Osteoblast (primary cell): Measurements from ENCODE around the gene ELSPBP1. TPM values are rescaled to one million over a fixed set of nuclear protein-coding genes. Genes with fewer than 3 reads are reported as not detected.

Experiments used
- DNase-seq: peaks from one replicate; pipeline ENCODE4 v3.0.0; 2011; ENCODE audit warnings: low spot score, mixed read lengths; ENCODE audit not compliant: insufficient read length; ENCODE audit errors: missing footprints
- H2AFZ ChIP-seq: 2 replicates; pipeline ENCODE4 v1.6.0; 2011; ENCODE audit warnings: mild to moderate bottlenecking, low read length
- H3K27ac ChIP-seq: 2 replicates; pipeline ENCODE4 v1.5.1; 2011; ENCODE audit warnings: mild to moderate bottlenecking, low read depth, low read length, moderate library complexity
- H3K27me3 ChIP-seq: 2 replicates; pipeline ENCODE4 v1.6.0; 2012; ENCODE audit warnings: mild to moderate bottlenecking, control low read depth, inconsistent platforms, low read length, moderate library complexity; ENCODE audit not compliant: insufficient read depth
- H3K36me3 ChIP-seq: 2 replicates; pipeline ENCODE4 v1.5.1; 2011; ENCODE audit warnings: mild to moderate bottlenecking, low read length, control low read depth, moderate library complexity; ENCODE audit not compliant: insufficient read depth
- H3K4me1 ChIP-seq: 2 replicates; pipeline ENCODE4 v1.5.1; 2011; ENCODE audit warnings: mild to moderate bottlenecking, low read length, control low read depth, moderate library complexity; ENCODE audit not compliant: insufficient read depth
- H3K4me2 ChIP-seq: 2 replicates; pipeline ENCODE4 v1.6.0; 2011; ENCODE audit warnings: mild to moderate bottlenecking, low read length; ENCODE audit not compliant: insufficient read depth
- H3K4me3 ChIP-seq: fragments of 200-600 bp; sonication (generic); 3 replicates; pipeline ENCODE4 v1.5.1; 2012; ENCODE audit warnings: mild to moderate bottlenecking, low read length, inconsistent platforms; ENCODE audit not compliant: insufficient read depth
- H3K79me2 ChIP-seq: 2 replicates; pipeline ENCODE4 v1.6.0; 2012; ENCODE audit warnings: mild to moderate bottlenecking, low read length, control low read depth, inconsistent platforms; ENCODE audit not compliant: insufficient read depth
- H3K9me3 ChIP-seq: 2 replicates; pipeline ENCODE4 v1.5.1; 2011; ENCODE audit warnings: low read depth, low read length, control low read depth
- H4K20me1 ChIP-seq: 2 replicates; pipeline ENCODE4 v1.6.0; 2012; ENCODE audit warnings: mild to moderate bottlenecking, low read length, control low read depth; ENCODE audit not compliant: insufficient read depth
- CTCF ChIP-seq: IDR thresholded peaks from 2 replicates; pipeline ENCODE4 v1.5.1; 2011; ENCODE audit warnings: mild to moderate bottlenecking, low read depth, low read length, moderate library complexity; ENCODE audit errors: extremely low read depth
- total RNA-seq: library from RNA; depleted of rRNA; stranded (reverse); fragments of >200 nt; gene quantifications from 2 replicates; pipeline ENCODE4 v1.2.3, GENCODE V29; 2012

The ELSPBP1 gene
- total RNA-seq, 1 donor = not detected

GRCh38 chr19:48020686-48021085, 26.3 kb downstream of the ELSPBP1 start:
- H3K27ac ChIP-seq = no peak overlapping the region
- H3K79me2 ChIP-seq = no peaks in the 10 kb centered on the region
- H3K4me1 ChIP-seq = no peaks in the 10 kb centered on the region
- no peak overlapping the region for H3K4me2 ChIP-seq
- no peaks in the 10 kb centered on the region for H3K36me3 ChIP-seq
- H3K27me3 ChIP-seq = no peaks in the 10 kb centered on the region
- TF ChIP-seq CTCF = no peak
- no peak overlapping the region for H3K4me3 ChIP-seq
- H4K20me1 ChIP-seq = no peaks in the 10 kb centered on the region
- DNase-seq = no peak
- no peaks in the 10 kb centered on the region for H3K9me3 ChIP-seq
- no peak overlapping the region for H2AFZ ChIP-seq

DNA sequence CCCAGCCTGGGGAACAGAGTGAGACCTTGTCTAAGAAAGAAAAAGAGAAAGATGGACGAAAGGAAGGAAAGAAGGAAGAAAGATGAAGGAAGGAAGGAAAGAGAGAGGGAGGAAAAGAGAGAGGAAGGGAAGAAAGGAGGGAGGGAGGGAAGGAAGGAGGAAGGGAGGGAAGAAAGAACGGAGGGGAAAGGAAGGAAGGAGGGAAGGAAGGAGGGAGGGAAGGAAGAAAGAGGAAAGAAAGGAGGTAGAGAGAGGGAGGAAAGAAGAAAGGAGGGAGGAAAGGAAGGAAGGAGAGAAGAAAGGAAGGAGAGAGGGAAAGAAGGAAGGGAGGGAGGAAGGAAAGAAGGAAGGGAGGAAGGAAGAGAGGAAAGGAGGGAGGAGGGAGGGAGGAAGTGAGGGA, 28.6 kb downstream of the ELSPBP1 start:
- TF ChIP-seq CTCF = no peak
- Histone ChIP-seq H3K79me2 (no peaks in the 10 kb centered on the region), H3K4me3 (no peak overlapping the region), H3K27me3 (no peaks in the 10 kb centered on the region), H3K4me2 (no peak overlapping the region), H3K27ac (no peak overlapping the region), H2AFZ (no peak overlapping the region), H3K4me1 (no peaks in the 10 kb centered on the region), H3K9me3 (no peaks in the 10 kb centered on the region), H3K36me3 (no peaks in the 10 kb centered on the region), H4K20me1 (no peaks in the 10 kb centered on the region)
- DNase-seq = no peak

- H3K9me3 ChIP-seq = no peaks in the 10 kb centered on the region
- no peaks in the 10 kb centered on the region for H3K79me2 ChIP-seq
- no peak overlapping the region for H3K4me3 ChIP-seq
- H3K27me3 ChIP-seq = no peaks in the 10 kb centered on the region
- TF ChIP-seq CTCF = no peak
- H3K4me2 ChIP-seq = no peak overlapping the region
- H3K4me1 ChIP-seq = no peaks in the 10 kb centered on the region
- DNase-seq = no peak
- H4K20me1 ChIP-seq = no peaks in the 10 kb centered on the region
- H3K27ac ChIP-seq = no peak overlapping the region
- H3K36me3 ChIP-seq = no peaks in the 10 kb centered on the region
- no peak overlapping the region for H2AFZ ChIP-seq
Measured at GRCh38 chr19:48023518-48023917, 29.1 kb downstream of the ELSPBP1 start.

GRCh38 chr19:48025480-48025879, 31.0 kb downstream of the ELSPBP1 start:
- Histone ChIP-seq H3K27ac (no peak overlapping the region), H4K20me1 (no peaks in the 10 kb centered on the region), H3K36me3 (no peaks in the 10 kb centered on the region), H2AFZ (no peak overlapping the region), H3K4me1 (no peaks in the 10 kb centered on the region), H3K4me2 (no peak overlapping the region), H3K4me3 (no peak overlapping the region), H3K27me3 (peaks cover 5% of the 10 kb centered on the region), H3K79me2 (no peaks in the 10 kb centered on the region), H3K9me3 (no peaks in the 10 kb centered on the region)
- DNase-seq = no peak
- no peak for TF ChIP-seq CTCF
